Mesenchymal stem cell (in vitro differentiated cells and primary cell): ENCODE measurements around the gene SRRM5.
A peak's percentile ranks its signal among the peaks of the same experiment; 100 is the strongest.

Experiments used
- DNase-seq: peaks from one replicate; pipeline ENCODE4 v3.0.0-alpha.2; 2013
- H2AFZ ChIP-seq: one replicate; pipeline ENCODE4 v1.6.1; 2013; ENCODE audit warnings: low read depth, mild to moderate bottlenecking, control low read depth, inconsistent platforms, low read length, moderate library complexity
- H2AK5ac ChIP-seq: 2 replicates; pipeline ENCODE4 v1.6.1; 2013; ENCODE audit warnings: low read length, moderate library complexity, mild to moderate bottlenecking, inconsistent platforms; ENCODE audit not compliant: severe bottlenecking
- H2BK120ac ChIP-seq: one replicate; pipeline ENCODE4 v1.6.1; 2013; ENCODE audit warnings: low read depth, mild to moderate bottlenecking, inconsistent platforms, low read length, moderate library complexity
- H2BK12ac ChIP-seq, 2 experiments: one replicate each; pipeline ENCODE4 v1.6.1; 2013; ENCODE audit warnings: inconsistent platforms in 2 of 2, low read length in 2 of 2, mild to moderate bottlenecking in 2 of 2, moderate library complexity in 2 of 2, control low read depth in 1 of 2
- H2BK15ac ChIP-seq: one replicate; pipeline ENCODE4 v1.6.1; 2013; ENCODE audit warnings: mild to moderate bottlenecking, low read depth, inconsistent platforms; ENCODE audit not compliant: poor library complexity, severe bottlenecking
- H2BK5ac ChIP-seq: 2 replicates; pipeline ENCODE4 v1.6.1; 2013; ENCODE audit warnings: low read depth, mild to moderate bottlenecking, low read length, control low read depth, inconsistent platforms; ENCODE audit not compliant: poor library complexity, severe bottlenecking
- H3K14ac ChIP-seq, 2 experiments: one replicate each; pipeline ENCODE4 v1.6.1; 2013; ENCODE audit warnings: inconsistent platforms in 2 of 2, low read length in 2 of 2, control low read depth in 1 of 2, mild to moderate bottlenecking in 1 of 2, moderate library complexity in 1 of 2
- H3K18ac ChIP-seq, 2 experiments: one replicate each; pipeline ENCODE4 v1.6.1; 2013; ENCODE audit warnings: inconsistent platforms in 2 of 2, low read length in 2 of 2, control low read depth in 1 of 2, low read depth in 1 of 2, mild to moderate bottlenecking in 1 of 2
- H3K23ac ChIP-seq, 2 experiments: one replicate each; pipeline ENCODE4 v1.6.1; 2013; ENCODE audit warnings: inconsistent platforms in 2 of 2, low read length in 2 of 2, mild to moderate bottlenecking in 2 of 2, moderate library complexity in 2 of 2, control low read depth in 1 of 2
- H3K27ac ChIP-seq: 2 replicates; pipeline ENCODE4 v1.5.1; 2013; ENCODE audit warnings: mild to moderate bottlenecking, moderate library complexity, low read length, control low read depth, inconsistent platforms; ENCODE audit not compliant: poor library complexity, severe bottlenecking
- H3K27me3 ChIP-seq, 2 experiments: 2 replicates each; pipeline versions ENCODE4 v1.6.1 to v1.7.0; 2013; ENCODE audit warnings: low read length in 2 of 2, mild to moderate bottlenecking in 2 of 2, moderate library complexity in 2 of 2, control low read depth in 1 of 2, inconsistent platforms in 1 of 2; ENCODE audit not compliant: control insufficient read depth in 1 of 2, insufficient read depth in 1 of 2
- H3K36me3 ChIP-seq, 2 experiments: 2 replicates each; pipeline versions ENCODE4 v1.6.1 to v1.7.0; 2013; ENCODE audit warnings: low read length in 2 of 2, control low read depth in 1 of 2, inconsistent platforms in 1 of 2, low read depth in 1 of 2, mild to moderate bottlenecking in 1 of 2; ENCODE audit not compliant: insufficient read depth in 2 of 2, control insufficient read depth in 1 of 2
- H3K4ac ChIP-seq, 2 experiments: one replicate each; pipeline ENCODE4 v1.6.1; 2013; ENCODE audit warnings: inconsistent platforms in 2 of 2, low read length in 2 of 2, mild to moderate bottlenecking in 2 of 2, moderate library complexity in 2 of 2, control low read depth in 1 of 2, low read depth in 1 of 2
- H3K4me1 ChIP-seq: 2 replicates; pipeline ENCODE4 v1.6.1; 2013; ENCODE audit warnings: low read depth, low read length, control low read depth; ENCODE audit not compliant: control insufficient read depth, insufficient read depth
- H3K4me2 ChIP-seq: 2 replicates; pipeline ENCODE4 v1.6.1; 2013; ENCODE audit warnings: low read length, mild to moderate bottlenecking, inconsistent platforms; ENCODE audit not compliant: poor library complexity, severe bottlenecking
- H3K4me3 ChIP-seq, 2 experiments: 2 replicates each; pipeline versions ENCODE4 v1.5.1 to v1.7.0; 2013; ENCODE audit warnings: low read length in 2 of 2, mild to moderate bottlenecking in 2 of 2, control low read depth in 1 of 2, low read depth in 1 of 2; ENCODE audit not compliant: insufficient read depth in 1 of 2
- H3K79me1 ChIP-seq: replicated peaks from 2 replicates; pipeline ENCODE4 v1.6.1; 2013; ENCODE audit warnings: mild to moderate bottlenecking, control low read depth, low read length, inconsistent platforms; ENCODE audit not compliant: poor library complexity, severe bottlenecking
- H3K9ac ChIP-seq: 2 replicates; pipeline ENCODE4 v1.7.0; 2013; ENCODE audit warnings: mild to moderate bottlenecking, low read length, moderate library complexity
- H3K9me3 ChIP-seq: 2 replicates; pipeline ENCODE4 v1.7.0; 2013; ENCODE audit warnings: mild to moderate bottlenecking, low read length; ENCODE audit not compliant: control insufficient read depth
- H4K8ac ChIP-seq: one replicate; pipeline ENCODE4 v1.6.1; 2013; ENCODE audit warnings: inconsistent platforms, mild to moderate bottlenecking, low read length, moderate library complexity
- H4K91ac ChIP-seq: one replicate; pipeline ENCODE4 v1.6.1; 2013; ENCODE audit warnings: mild to moderate bottlenecking, low read length, inconsistent platforms
- WGBS: methylation state at CpG from one replicate; pipeline ENCODE4 v1.1.7; 2013; ENCODE audit warnings: mixed read lengths; 5-methylcytosine and 5-hydroxymethylcytosine counted together

SRRM5 gene

GRCh38 chr19:43594710-43595604 lies 16.9 kb upstream of the SRRM5 start:
- H3K4me1 ChIP-seq, result peaks cover 20% of the 10 kb centered on the region
- peak overlapping the region; percentile 74 for H2BK15ac ChIP-seq
- H2BK12ac ChIP-seq, result peak overlapping the region in 1 of 2 experiments; percentile 73
- no peaks in the 10 kb centered on the region for H3K27me3 ChIP-seq
- no peak overlapping the region for H2BK5ac ChIP-seq
- H4K91ac ChIP-seq, result peak overlapping the region; percentile 62
- peak overlapping the region; percentile 99 for H3K9ac ChIP-seq
- peak overlapping the region; percentile 88 for H3K27ac ChIP-seq
- H2BK120ac ChIP-seq, result peak overlapping the region; percentile 11
- DNase-seq, result peak; percentile 85
- H3K18ac ChIP-seq, result peak overlapping the region in 1 of 2 experiments; percentile 66
- H3K36me3 ChIP-seq, result peaks cover 53 to 56% of the 10 kb centered on the region in 2 experiments
- H3K14ac ChIP-seq, result peak overlapping the region in 1 of 2 experiments; percentile 84
- H3K4ac ChIP-seq, result peak overlapping the region; percentile 61 to 65
- peaks cover 31% of the 10 kb centered on the region for H3K79me1 ChIP-seq
- peak overlapping the region; percentile 47 for H2AFZ ChIP-seq
- no peaks in the 10 kb centered on the region for H3K9me3 ChIP-seq
- no peak overlapping the region for H4K8ac ChIP-seq
- peak overlapping the region; percentile 79 for H3K4me2 ChIP-seq
- 3% methylated on average over 64 of the region's 64 CpGs for WGBS
- H3K23ac ChIP-seq, result peak overlapping the region in 1 of 2 experiments; percentile 48
- H3K4me3 ChIP-seq, result peak overlapping the region; percentile 75 to 97
- H2AK5ac ChIP-seq, result no peak overlapping the region

- peak overlapping the region; percentile 99 for H3K9ac ChIP-seq
- peaks cover 50 to 54% of the 10 kb centered on the region in 2 experiments for H3K36me3 ChIP-seq
- peak overlapping the region in 1 of 2 experiments; percentile 42 for H3K18ac ChIP-seq
- H2AFZ ChIP-seq, result no peak overlapping the region
- peak overlapping the region in 1 of 2 experiments; percentile 65 for H3K4ac ChIP-seq
- H3K14ac ChIP-seq, result no peak overlapping the region
- no peak overlapping the region for H2BK5ac ChIP-seq
- no peak overlapping the region for H3K23ac ChIP-seq
- no peaks in the 10 kb centered on the region for H3K9me3 ChIP-seq
- no peaks in the 10 kb centered on the region for H3K27me3 ChIP-seq
- H3K4me3 ChIP-seq, result peak overlapping the region; percentile 75 to 97
- peaks cover 33% of the 10 kb centered on the region for H3K79me1 ChIP-seq
- peak overlapping the region; percentile 88 for H3K27ac ChIP-seq
- no peak overlapping the region for H2BK15ac ChIP-seq
- 5% methylated on average over 18 of the region's 18 CpGs for WGBS
- DNase-seq, result no peak
- H2BK120ac ChIP-seq, result no peak overlapping the region
- H3K4me2 ChIP-seq, result peak overlapping the region; percentile 79
- peaks cover 20% of the 10 kb centered on the region for H3K4me1 ChIP-seq
- no peak overlapping the region for H2BK12ac ChIP-seq
- no peak overlapping the region for H4K8ac ChIP-seq
- H4K91ac ChIP-seq, result no peak overlapping the region
- H2AK5ac ChIP-seq, result no peak overlapping the region
Observed at GRCh38 chr19:43595605-43595998, 16.3 kb upstream of the SRRM5 start.

- H3K27me3 ChIP-seq, result no peaks in the 10 kb centered on the region
- H4K8ac ChIP-seq, result peak within 1 kb of the TSS; percentile 86
- H3K4me1 ChIP-seq, result peaks cover 20% of the 10 kb centered on the region
- H3K14ac ChIP-seq, result peak within 1 kb of the TSS in 1 of 2 experiments; percentile 41
- H3K27ac ChIP-seq, result peak within 1 kb of the TSS; percentile 99
- H3K9me3 ChIP-seq, result no peaks in the 10 kb centered on the region
- peak; percentile 99 for DNase-seq
- peak within 1 kb of the TSS; percentile 89 for H2BK5ac ChIP-seq
- H3K4me3 ChIP-seq, result peak within 1 kb of the TSS; percentile 75 to 97
- H3K36me3 ChIP-seq, result peaks cover 44 to 54% of the 10 kb centered on the region in 2 experiments
- H2BK12ac ChIP-seq, result peak within 1 kb of the TSS in 1 of 2 experiments; percentile 73
- H4K91ac ChIP-seq, result peak within 1 kb of the TSS; percentile 62
- H2BK15ac ChIP-seq, result peak within 1 kb of the TSS; percentile 74
- peak within 1 kb of the TSS; percentile 79 for H3K4me2 ChIP-seq
- peak within 1 kb of the TSS; percentile 77 to 81 for H3K18ac ChIP-seq
- under 1% methylated on average over 53 of the region's 60 CpGs for WGBS
- peak within 1 kb of the TSS; percentile 61 to 65 for H3K4ac ChIP-seq
- H3K9ac ChIP-seq, result peak within 1 kb of the TSS; percentile 99
- H2AK5ac ChIP-seq, result peak within 1 kb of the TSS; percentile 63
- H2BK120ac ChIP-seq, result peak within 1 kb of the TSS; percentile 11
- peak within 1 kb of the TSS; percentile 47 for H2AFZ ChIP-seq
- H3K23ac ChIP-seq, result peak within 1 kb of the TSS in 1 of 2 experiments; percentile 47
- peaks cover 32% of the 10 kb centered on the region for H3K79me1 ChIP-seq
Observed at GRCh38 chr19:43595999-43596841, 15.7 kb upstream of the SRRM5 start, which contains the start of the genes IRGQ and ZNF576. IRGQ (minus strand) TSS chr19:43596134; CDS start chr19:43595338, 796 bp downstream. ZNF576 (plus strand) TSS chr19:43596595; CDS start chr19:43597109, 514 bp downstream.
